A673 (cell line): Measurements from ENCODE around the gene GNPTAB.

ENCODE experiments used
- EZH2 ChIP-seq: fragments of 200-600 bp; sonication (generic); IDR thresholded peaks from 2 replicates; pipeline ENCODE4 v1.6.1; 2017; ENCODE audit warnings: borderline replicate concordance, low read depth, mild to moderate bottlenecking, mixed read lengths, antibody characterized with exemption, low read length; ENCODE audit not compliant: poor library complexity, severe bottlenecking
- TF ChIP-seq, protein P1 (sequence below): fragments of 300-800, 200-600 bp; sonication (generic); conservative IDR thresholded peaks from 2 replicates; pipeline ENCODE4 v1.5.1; 2017; ENCODE audit warnings: low read depth, mild to moderate bottlenecking, antibody characterized with exemption, low read length, moderate library complexity, mixed read lengths

GRCh38 chr12:101729842-101730241, 100.9 kb downstream of the GNPTAB start:
- TF ChIP-seq, protein P1, sequence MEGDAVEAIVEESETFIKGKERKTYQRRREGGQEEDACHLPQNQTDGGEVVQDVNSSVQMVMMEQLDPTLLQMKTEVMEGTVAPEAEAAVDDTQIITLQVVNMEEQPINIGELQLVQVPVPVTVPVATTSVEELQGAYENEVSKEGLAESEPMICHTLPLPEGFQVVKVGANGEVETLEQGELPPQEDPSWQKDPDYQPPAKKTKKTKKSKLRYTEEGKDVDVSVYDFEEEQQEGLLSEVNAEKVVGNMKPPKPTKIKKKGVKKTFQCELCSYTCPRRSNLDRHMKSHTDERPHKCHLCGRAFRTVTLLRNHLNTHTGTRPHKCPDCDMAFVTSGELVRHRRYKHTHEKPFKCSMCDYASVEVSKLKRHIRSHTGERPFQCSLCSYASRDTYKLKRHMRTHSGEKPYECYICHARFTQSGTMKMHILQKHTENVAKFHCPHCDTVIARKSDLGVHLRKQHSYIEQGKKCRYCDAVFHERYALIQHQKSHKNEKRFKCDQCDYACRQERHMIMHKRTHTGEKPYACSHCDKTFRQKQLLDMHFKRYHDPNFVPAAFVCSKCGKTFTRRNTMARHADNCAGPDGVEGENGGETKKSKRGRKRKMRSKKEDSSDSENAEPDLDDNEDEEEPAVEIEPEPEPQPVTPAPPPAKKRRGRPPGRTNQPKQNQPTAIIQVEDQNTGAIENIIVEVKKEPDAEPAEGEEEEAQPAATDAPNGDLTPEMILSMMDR: no peak
- TF ChIP-seq EZH2: no peak
